RPMI8226 (cell line): ENCODE data around the gene TRIL.

Experiments
- DNase-seq: peaks from one replicate; pipeline ENCODE4 v3.0.0-alpha.2; 2015

The TRIL gene, protein sequence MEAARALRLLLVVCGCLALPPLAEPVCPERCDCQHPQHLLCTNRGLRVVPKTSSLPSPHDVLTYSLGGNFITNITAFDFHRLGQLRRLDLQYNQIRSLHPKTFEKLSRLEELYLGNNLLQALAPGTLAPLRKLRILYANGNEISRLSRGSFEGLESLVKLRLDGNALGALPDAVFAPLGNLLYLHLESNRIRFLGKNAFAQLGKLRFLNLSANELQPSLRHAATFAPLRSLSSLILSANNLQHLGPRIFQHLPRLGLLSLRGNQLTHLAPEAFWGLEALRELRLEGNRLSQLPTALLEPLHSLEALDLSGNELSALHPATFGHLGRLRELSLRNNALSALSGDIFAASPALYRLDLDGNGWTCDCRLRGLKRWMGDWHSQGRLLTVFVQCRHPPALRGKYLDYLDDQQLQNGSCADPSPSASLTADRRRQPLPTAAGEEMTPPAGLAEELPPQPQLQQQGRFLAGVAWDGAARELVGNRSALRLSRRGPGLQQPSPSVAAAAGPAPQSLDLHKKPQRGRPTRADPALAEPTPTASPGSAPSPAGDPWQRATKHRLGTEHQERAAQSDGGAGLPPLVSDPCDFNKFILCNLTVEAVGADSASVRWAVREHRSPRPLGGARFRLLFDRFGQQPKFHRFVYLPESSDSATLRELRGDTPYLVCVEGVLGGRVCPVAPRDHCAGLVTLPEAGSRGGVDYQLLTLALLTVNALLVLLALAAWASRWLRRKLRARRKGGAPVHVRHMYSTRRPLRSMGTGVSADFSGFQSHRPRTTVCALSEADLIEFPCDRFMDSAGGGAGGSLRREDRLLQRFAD

DNA sequence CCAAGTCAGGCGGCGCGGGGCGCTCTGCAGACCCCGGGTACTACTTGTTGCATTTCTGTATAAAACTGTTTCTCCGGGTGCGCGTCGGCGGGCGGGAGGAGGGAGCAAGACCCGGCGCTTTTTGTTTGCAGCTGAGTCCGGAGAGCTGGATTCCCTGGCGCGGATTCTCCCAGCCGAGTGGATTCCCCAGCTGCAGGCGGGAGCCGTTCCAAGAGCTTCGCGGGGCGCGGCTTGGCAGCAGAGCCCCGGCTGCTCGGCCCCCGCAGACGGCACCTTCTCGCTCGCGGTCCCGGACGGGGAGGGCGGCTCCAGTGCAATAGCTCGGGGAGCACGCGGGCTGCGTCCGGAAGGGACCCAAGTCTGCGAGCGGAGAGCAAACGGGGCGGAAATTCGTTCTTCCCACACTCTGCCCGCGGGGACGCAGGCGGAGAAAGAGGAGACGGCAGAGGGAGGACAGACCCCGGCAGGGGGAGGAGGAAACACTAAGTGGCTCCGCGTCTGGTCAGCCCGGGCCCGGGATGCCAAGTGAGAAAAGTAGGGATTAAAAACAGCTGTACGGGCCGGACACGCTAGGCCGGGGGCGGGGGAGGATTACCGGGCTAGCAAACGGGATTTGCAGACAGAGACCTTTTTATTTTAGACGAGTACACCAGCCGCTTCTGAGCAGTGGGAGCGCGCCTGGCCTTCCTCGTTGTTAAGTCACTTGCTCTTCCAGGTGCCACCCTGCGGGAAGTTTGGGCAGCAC lies at the start of gene TRIL:
Gene TRIL (minus strand): TSS at position 96 of the 745 bp plus-strand sequence. CDS start 284 bp downstream, outside the sequence.
- no peak for DNase-seq

DNA sequence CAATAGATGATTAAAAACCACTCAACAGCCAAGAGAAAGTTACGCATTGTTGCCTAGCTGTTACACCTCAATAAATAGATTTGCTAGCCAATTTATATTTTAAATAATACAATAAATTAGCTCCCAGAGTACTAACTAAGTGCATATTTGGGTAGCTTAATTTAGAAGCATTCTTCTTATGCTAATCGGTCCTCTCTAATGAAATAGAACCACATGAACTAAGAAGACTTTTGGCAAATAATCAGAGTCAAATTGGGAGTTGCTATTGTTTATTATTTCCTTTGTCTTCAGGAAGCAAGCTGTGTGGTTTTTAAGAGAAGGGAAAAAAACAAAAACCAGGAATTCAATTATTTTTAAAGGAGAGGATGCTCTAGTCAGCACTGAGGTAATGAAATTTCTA lies 49.0 kb upstream of the TRIL start:
- no peak for DNase-seq

DNA sequence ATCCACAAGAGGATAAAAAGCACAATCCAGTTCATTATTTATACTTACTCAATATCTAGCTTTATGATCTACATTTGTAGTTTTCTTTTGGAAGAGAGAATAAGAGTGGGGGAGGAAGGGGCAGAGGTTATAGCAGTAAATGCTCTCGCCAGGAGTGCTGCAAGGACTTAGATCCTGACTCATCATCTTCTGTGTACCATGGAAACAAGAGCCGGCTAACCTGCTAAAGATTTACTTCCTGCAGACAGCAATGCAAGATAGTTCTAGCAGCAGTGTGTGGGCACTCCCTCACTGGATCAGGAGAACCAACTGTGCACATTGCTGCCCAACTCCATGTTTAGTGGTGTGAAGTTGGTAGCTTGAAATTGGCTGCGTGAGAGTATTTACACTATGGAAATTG lies 47.7 kb upstream of the TRIL start:
- no peak for DNase-seq

DNA sequence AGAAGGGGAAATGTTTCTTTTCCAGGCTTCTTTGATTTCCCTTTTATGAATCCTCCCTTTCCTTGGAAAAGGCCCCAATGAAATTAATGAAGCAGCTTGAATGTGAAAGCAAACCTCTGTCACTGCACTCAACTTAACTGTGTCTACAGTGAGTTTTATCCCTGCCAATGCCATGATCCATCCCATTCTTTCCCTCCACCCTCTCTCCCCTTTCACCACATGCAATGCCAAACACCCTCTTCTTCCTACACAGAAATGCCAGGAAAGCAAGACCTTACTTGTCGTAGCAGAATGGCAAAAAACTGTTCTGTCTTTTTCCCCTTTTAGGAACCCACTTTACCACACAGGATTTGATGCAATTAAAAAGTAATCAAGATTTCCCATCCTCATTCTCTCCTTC lies 47.3 kb upstream of the TRIL start:
- no peak for DNase-seq

DNA sequence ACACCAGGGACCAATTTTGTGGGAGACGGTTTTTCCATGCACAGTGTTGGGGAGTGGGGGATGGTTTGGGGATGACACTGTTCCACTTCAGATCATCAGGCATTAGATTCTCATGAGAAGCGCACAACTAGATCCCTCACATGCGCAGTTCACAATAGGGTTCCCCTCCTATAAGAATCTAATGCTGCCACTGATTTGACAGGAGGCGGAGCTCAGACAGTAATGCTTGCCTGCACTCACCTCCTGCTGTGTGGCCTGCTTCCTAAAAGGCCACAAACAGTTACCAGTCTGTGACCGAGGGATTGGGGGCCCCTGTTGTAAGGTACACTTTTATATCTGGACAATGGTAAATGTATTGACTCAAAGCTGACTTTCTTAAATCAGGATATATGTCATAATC lies 45.6 kb upstream of the TRIL start:
- no peak for DNase-seq

DNA sequence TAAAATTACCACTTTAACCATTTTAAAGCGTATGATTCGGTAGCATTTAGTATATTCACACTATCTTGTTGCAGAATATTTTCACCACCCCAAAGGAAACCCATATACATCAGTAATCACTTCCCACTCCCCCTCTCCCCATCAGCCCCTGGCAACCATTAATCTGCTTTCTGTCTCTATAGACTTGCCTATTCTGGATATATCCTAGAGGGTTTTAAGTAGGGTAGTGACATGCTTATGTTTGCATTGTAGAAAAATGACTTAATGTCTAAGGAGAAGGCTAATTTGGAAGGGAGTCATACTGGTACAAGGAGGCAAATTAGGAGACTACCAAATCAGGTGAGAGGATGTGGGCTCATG lies 42.6 kb upstream of the TRIL start:
- DNase-seq: no peak

DNA sequence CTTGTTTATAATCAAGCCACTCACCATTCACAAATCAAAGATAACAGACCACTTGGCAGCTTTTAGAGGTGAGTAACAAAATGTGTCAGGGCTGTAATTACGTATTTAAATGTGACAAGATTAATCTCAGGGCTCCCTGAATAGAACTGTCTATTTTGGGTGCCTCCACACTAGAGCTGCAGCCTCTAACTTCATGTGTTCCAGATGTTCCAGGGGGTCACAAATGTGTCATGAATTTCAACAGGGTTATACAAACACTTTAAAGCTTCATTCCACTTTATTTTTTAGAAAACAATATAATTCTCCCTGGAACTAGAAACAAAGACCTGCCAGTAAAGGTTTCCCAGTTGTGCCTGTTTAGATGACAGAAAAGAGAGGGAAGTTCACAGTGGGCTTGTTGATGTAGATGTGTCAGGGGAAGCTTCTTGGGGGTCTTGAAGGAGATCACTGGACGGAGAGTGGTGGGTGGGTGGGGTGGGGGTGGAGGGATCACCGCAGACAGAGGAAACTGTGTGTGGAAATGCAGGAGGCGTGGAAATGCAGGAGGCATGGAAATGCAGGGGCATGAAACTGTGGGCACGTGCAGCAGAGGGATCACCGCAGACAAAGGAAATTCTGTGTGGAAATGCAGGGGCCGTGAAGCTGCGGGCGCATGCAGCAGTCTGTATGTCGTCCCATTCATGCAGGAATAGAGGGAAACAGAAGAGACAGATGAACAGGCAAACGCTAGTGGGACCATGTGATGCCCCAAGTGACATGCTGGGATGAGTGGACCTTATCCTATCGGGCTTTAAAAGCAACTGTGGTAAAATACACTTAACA lies 42.0 kb upstream of the TRIL start:
- DNase-seq: no peak

DNA sequence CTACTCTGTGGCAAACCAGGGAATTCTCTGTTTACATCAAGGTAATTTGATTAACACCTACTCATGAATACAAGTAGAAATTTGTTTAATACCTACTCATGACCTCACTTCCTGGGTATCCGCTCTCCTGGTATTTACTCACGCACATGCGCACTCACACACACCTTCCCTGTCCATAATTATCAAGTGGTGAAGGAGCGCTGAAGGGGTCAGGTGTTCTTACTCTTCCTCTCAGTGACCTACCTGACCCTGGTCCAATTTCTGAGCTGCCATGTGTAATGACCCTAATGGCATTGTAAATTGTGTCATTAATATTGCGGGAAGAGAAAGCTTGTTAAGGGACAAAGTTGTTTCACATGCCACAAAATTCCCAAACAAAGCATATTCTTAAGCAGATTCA lies 41.3 kb upstream of the TRIL start:
- DNase-seq: no peak

DNA sequence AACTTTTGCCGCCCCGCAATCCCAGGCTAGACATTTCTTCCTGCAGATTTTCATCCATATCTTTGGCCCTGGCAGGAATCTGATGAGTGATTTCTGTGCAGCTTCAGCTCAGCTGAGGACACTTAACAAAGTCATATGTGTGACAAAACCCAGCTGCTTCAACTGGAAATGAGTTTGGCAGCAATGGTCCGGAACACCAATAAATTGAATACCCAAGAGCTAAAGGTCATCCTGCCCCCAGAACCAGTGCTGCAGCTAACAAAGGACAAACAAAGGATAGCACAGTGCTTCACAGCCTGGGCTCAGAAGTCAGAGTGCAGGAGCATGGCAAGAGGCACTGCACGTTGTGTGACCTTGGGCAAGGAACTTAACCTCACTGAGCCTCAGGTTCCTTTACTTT lies 40.0 kb upstream of the TRIL start:
- no peak for DNase-seq

DNA sequence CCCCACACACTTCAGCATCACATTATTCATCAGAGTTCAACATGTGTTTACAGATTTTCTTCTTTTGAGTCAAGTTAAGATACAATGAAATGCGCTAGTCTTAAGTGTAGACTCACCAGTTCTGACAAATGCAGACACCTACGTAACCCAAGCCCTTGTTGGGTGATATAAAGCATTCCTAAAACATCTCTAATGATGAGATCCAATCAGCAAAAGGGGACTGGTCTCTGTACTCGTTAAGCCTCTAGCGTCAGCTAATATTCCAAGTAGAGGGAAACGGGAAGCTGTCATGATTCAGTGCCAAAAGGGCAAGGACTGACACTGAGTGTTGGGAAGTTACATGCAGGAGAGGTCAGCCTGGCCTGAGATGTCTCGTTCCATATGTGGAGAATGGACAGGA lies 38.7 kb upstream of the TRIL start:
- no peak for DNase-seq

DNA sequence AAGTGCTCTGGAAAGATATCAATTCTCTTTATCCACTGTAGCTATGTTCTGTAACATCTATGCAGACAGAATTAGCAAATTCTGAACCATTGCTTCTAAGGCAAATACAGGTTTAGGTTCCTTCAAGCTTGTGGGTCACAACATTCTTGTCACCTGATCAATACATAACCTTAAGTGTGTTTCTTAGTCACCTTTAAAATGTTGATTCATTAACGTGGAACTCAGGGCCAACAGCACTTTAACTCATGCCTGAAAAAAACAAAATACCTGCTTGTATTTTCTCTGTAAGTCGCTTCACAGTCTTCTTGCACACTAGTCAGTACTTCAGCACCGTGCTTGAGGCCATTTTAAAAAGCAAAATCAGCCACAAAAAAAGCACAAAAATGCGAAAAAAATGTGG lies 35.2 kb upstream of the TRIL start:
- no peak for DNase-seq

DNA sequence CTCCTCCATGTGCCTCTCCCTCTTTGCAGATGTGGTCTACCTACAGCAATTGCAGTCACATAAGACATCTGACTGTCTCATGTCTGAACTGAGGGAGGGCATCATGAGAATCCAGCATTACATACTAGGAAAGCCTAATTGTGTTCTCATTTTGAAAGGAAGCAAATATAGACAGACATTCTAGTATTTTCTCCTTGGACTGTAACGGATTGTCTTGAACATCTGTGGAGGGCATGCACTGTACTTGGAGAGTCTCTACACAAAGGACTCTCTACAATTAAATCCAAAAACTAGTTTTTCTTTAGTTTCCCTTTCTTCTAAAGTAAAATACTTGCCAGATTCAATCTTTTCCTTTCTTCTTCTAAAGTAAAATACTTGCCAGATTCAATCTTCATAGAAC lies 34.7 kb upstream of the TRIL start:
- no peak for DNase-seq

DNA sequence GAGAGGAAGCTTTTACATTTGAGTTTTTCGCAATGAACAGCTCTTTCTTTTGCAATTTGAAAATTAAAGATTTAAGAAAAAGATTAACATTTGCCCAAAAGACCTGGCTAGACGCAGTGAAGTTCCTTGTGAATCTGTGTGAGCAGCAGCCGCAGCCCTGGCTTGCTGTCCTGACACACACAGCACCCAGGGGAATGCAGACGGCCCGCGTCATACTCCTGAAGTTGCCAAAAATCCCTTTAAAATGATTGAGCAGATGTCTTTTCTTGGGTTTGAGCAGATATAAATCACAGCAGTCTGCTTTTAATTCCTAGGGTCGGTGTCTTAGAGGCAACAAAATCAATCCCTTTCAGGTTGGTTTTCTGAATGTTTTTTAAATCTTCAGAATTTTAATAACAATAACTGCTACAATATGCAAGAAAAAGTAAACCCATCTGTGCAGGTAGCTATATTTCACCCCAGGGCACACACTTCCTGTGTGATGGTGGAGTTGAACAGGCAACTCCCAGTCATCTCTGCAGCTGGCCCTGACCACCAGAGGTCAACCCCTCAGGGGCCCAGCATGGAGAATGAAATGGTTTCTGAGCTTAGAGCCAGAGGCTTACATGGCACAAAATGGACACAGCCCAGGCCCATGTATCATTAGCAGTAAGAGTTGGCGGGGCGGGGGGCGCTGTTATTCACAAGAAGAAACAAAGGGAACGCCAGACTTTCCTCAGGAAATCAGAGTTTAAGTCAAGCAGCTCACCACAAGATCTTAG lies 32.2 kb upstream of the TRIL start:
- no peak for DNase-seq

DNA sequence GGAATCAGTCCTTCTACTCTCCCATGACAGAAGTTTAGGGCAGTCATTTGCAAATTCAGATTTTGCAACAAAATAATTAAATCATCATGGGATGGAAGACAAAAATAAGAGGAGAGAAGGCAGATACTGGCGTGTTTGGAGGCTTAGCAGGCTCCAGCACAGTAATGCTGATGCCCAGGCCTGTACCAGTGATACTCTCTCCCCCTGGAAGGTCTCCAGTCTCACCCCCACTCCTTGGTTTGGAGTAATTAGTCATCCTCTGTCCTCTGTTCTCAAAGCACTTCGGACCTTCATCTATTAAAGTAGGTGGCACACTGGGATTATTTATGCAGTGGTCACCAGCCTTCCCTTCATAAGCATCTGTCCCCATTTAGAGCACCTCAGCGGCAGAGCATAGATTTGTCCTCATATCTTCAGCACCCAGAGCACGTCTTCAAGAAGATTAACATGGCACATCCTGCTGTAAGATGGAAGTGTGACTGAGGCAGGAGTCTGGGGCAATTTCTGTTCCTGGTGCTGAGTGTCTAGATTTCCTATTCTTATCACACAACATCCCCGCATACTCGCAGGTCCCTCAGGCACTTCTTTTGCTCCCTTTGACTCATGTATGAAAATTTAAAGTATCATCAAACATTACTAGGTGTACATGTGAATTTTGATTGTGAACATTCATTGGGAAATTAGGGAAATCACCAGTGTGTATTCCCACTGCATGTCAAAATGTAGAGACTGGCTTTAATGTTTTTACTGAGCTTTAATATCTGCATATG lies 31.3 kb upstream of the TRIL start:
- no peak for DNase-seq

DNA sequence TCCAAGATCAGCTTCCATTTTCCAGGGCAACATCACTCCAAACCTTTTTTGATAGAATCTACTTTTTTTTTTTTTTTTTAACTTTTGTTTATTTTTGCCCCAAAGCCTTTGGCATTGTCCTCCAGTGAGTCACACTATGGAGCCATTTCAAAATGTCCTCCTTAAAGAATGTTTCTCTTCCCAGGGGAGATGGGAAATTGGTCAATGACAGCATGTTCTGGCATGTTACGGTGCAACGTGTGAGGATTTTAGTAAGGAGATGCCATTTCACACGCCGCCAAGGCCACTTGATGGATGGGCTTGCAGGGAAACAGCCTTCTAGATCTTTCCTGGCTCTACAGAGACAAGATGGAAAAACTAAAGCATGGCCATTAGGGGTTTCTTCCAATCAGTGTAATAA lies 30.7 kb upstream of the TRIL start:
- DNase-seq: no peak

DNA sequence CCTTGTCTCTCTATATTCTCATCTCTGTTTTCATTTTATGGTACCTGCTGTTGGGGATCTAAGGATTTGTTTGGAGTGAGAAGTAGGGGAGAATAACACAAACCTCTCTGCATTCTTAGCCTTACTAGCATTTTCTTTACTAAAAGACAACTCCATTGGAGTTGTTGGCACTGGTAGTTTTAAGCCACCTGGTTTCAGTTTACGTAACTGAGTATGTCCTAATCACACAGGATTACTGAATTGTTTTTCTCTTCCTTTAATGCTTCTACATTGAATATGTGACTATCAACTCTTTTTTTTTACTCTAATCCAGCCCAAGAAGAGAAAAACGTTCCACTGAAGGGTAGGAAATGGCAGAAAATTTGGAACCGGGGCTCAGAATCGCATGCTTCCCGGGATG lies 30.0 kb upstream of the TRIL start:
- no peak for DNase-seq

DNA sequence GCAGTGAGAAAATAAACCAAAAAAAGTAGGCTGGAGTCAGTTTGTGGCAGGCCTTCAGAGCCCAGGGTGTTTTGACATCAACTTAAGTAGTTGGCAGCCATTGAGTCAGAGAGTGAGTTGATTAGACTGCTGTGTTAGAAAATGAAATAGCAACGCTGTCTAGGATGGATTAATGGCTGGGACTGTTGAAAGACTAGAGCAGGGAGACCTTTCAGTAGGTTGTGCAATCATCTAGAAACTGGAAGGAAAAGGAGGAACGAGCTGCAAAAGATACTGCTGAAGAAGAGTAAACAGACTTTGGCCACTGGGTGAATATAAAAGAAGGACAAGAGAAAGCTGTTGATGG lies 28.6 kb upstream of the TRIL start:
- no peak for DNase-seq

DNA sequence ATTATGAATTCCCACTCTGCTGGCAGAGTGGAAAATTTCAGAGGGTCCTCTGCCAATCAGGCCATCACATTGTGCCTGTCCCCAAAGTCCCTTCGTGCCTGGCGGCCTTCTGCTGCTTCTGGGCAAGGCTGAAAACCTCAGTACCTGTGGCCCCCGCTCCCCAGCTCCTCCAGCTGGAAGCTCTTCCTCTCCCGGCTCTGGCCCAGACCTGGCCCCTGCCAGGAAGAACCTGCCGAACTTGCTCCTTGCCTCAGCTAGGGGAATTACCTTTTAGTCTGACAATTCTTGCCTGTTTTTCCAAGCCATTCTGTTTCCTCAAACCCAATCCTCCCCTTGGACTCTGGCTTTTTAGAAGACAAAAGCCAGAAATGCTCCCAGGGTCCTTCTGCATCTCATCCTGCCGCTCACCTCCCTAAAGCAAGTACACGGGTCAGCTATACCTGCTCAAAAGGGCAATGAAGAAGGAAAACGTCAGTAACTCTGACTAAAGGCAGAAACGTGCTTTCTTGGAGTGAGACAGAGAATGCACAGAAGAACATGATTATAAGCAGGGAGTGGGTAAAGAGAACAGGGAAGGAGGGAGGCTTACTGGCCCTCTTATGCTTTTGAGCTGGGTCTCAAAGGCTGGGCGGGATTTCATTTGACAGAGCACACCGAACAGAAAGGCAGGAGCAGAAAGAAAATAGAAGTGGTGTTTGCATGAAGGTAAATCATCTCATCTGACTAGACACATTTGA lies 28.1 kb upstream of the TRIL start:
- no peak for DNase-seq

DNA sequence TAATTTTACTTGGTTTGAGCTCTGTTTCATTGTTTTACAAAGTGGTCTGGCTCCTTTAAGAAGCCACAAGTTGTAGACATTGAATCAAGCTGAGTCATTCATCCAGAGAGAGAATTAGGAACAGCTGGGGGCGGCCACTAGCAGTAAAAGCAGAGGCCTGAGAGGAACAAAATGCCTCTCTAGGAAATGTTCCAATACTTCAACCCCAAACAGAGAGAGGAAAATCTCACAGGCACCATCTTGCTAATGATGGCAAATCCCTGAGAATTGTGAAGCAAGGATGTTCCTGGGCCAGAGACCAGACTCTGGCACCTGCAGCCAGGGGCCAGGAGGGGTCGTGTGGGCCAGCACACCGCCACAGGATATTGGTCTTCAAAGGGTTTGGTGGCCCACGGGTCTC lies 26.5 kb upstream of the TRIL start:
- no peak for DNase-seq

DNA sequence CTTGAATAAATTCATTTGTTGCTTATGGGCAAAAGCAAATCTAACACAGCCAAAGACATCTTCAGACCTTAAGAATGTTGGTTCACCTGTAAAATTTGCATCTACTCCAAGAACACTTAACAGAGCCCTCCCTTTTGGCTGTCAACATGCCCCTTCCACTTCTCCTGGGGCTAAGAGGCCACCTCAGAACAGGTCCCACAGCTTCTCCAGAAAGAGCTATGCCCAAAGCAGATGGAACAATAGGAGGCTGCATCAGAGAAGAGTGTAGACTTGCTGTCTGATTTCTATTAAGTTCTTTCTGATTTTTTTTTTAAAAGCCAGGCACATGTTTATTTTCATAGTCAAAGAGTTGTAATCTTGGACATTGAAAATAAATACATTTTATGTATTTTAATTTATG lies 26.1 kb upstream of the TRIL start:
- DNase-seq: no peak
